HCT116 (cell line): ENCODE data around the gene CHD9NB. TPM values are rescaled to one million over a fixed set of nuclear protein-coding genes. Genes with fewer than 3 reads are reported as not detected.

Source experiments
- ATAC-seq: fragments of 200-7000 bp; cut with Tn5 transposase; 2 replicates; pipeline ENCODE4 v1.9.1; 2020; ENCODE audit warnings: mild to moderate bottlenecking, moderate library complexity
- BruUV-seq: library from RNA; stranded (reverse); fragments of 400-500 nt; replicated peaks from 2 replicates; lab custom pipeline; 2021; lab: Mats Ljungman, UMichigan
- CTCF ChIA-PET: fragments of 300-600 bp; sonication (Branson Sonifier 250); formaldehyde crosslinking; loops from one replicate; lab custom pipeline; 2021; ENCODE audit warnings: antibody characterized with exemption; lab: Charles Lee
- POLR2A ChIA-PET: fragments of 300-600, 350-600 bp; sonication (Branson Sonifier 250); formaldehyde crosslinking; loops from one replicate; lab custom pipeline; 2021; ENCODE audit warnings: antibody characterized with exemption; lab: Charles Lee
- RAD21 ChIA-PET, 2 experiments: fragments of 300-600 bp; sonication (Branson Sonifier 250); formaldehyde crosslinking; loops; one replicate each; lab custom pipeline; 2023; ENCODE audit warnings: low total read pairs in 2 of 2; ENCODE audit not compliant: uncharacterized antibody in 2 of 2, unreplicated experiment in 2 of 2, low non-redundant PET in 1 of 2; lab: Charles Lee
- DNase-seq: peaks from one replicate; pipeline ENCODE4 v3.0.0-alpha.2; 2010; ENCODE audit warnings: low read depth, low spot score
- H2AFZ ChIP-seq: fragments of 200-600 bp; shearing (Covaris generic), sonication (generic); 2 replicates; pipeline ENCODE4 v1.6.1; 2017; ENCODE audit warnings: low read depth, mixed run types, mixed read lengths, antibody characterized with exemption, low read length; ENCODE audit not compliant: poor library complexity, severe bottlenecking
- H3K27ac ChIP-seq: 2 replicates; pipeline ENCODE4 v1.5.1; 2012; ENCODE audit warnings: low read depth, low read length
- H3K27me3 ChIP-seq: fragments of 200-600 bp; sonication (generic); 2 replicates; pipeline ENCODE4 v1.6.1; 2016; ENCODE audit warnings: mixed run types, low read length, mixed read lengths; ENCODE audit not compliant: insufficient read depth
- H3K36me3 ChIP-seq, 2 experiments: fragments of 200-500 bp in 1 of 2; fragments of 200-600 bp in 1 of 2; sonication (Bioruptor generic) in 1 of 2; sonication (generic) in 1 of 2; 2 replicates each; pipeline versions ENCODE4 v1.5.1 to v1.6.1; 2014 to 2016; ENCODE audit warnings: low read length in 2 of 2, inconsistent platforms in 1 of 2, mixed read lengths in 1 of 2, mixed run types in 1 of 2; ENCODE audit not compliant: insufficient read depth in 2 of 2, control insufficient read depth in 1 of 2
- H3K4me1 ChIP-seq, 2 experiments: fragments of 200-600 bp in 1 of 2; sonication (generic) in 1 of 2; 2 replicates each; pipeline versions ENCODE4 v1.5.1 to v1.6.1; 2012 to 2017; ENCODE audit warnings: low read length in 2 of 2, inconsistent platforms in 1 of 2, mild to moderate bottlenecking in 1 of 2, mixed read lengths in 1 of 2, mixed run types in 1 of 2, moderate library complexity in 1 of 2; ENCODE audit not compliant: insufficient read depth in 2 of 2, control insufficient read depth in 1 of 2
- H3K4me2 ChIP-seq: fragments of 200-600 bp; sonication (generic); 2 replicates; pipeline ENCODE4 v1.6.1; 2017; ENCODE audit warnings: mixed run types, low read length, mixed read lengths
- H3K4me3 ChIP-seq, 2 experiments: fragments of 200-600 bp in 1 of 2; sonication (generic) in 1 of 2; replicated peaks in 1 of 2; 2 replicates each; pipeline ENCODE4 v1.5.1; 2011 to 2016; ENCODE audit warnings: low read length in 2 of 2, control low read depth in 1 of 2, low read depth in 1 of 2, mild to moderate bottlenecking in 1 of 2, mixed read lengths in 1 of 2, mixed run types in 1 of 2
- H3K79me2 ChIP-seq: fragments of 200-600 bp; sonication (generic); 2 replicates; pipeline ENCODE4 v1.6.1; 2017; ENCODE audit warnings: mild to moderate bottlenecking, mixed run types, low read length, moderate library complexity, mixed read lengths; ENCODE audit not compliant: insufficient read depth
- H3K9ac ChIP-seq: fragments of 200-600 bp; sonication (generic); 2 replicates; pipeline ENCODE4 v1.6.1; 2016; ENCODE audit warnings: low read length, mixed read lengths
- H3K9me2 ChIP-seq: fragments of 200-600 bp; sonication (generic), shearing (Covaris generic); 2 replicates; pipeline ENCODE4 v1.6.1; 2017; ENCODE audit warnings: mixed run types, mild to moderate bottlenecking, moderate library complexity; ENCODE audit not compliant: insufficient read depth
- H3K9me3 ChIP-seq, 2 experiments: fragments of 200-500 bp in 1 of 2; fragments of 200-600 bp in 1 of 2; sonication (Bioruptor generic) in 1 of 2; sonication (generic) in 1 of 2; 2 replicates each; pipeline ENCODE4 v1.6.1; 2014 to 2017; ENCODE audit warnings: low read length in 2 of 2, mixed read lengths in 2 of 2, inconsistent platforms in 1 of 2, low read depth in 1 of 2, mild to moderate bottlenecking in 1 of 2, mixed run types in 1 of 2, moderate library complexity in 1 of 2; ENCODE audit not compliant: control insufficient read depth in 1 of 2, insufficient read depth in 1 of 2
- H4K20me1 ChIP-seq: fragments of 200-600 bp; sonication (generic), shearing (Covaris generic); 2 replicates; pipeline ENCODE4 v1.6.1; 2017; ENCODE audit warnings: mixed run types, mild to moderate bottlenecking, moderate library complexity; ENCODE audit not compliant: insufficient read depth
- ATF3 ChIP-seq: IDR thresholded peaks from 2 replicates; pipeline ENCODE4 v1.6.1; 2012
- CBX3 ChIP-seq: IDR thresholded peaks from 2 replicates; pipeline ENCODE4 v1.6.1; 2012; ENCODE audit warnings: low read depth
- CEBPB ChIP-seq: IDR thresholded peaks from 2 replicates; pipeline ENCODE4 v1.6.1; 2012; ENCODE audit warnings: low read depth
- CTCF ChIP-seq, 3 experiments: fragments of 200-600 bp in 1 of 3; sonication (generic) in 1 of 3; IDR thresholded peaks in 2 of 3; conservative IDR thresholded peaks in 1 of 3; 2 replicates each; pipeline ENCODE4 v1.5.1; 2012 to 2017; ENCODE audit warnings: low read depth in 2 of 3, low read length in 2 of 3, antibody characterized with exemption in 1 of 3, borderline replicate concordance in 1 of 3, control low read depth in 1 of 3, mild to moderate bottlenecking in 1 of 3, mixed read lengths in 1 of 3, mixed run types in 1 of 3, moderate library complexity in 1 of 3; ENCODE audit not compliant: insufficient read depth in 1 of 3
- ELF1 ChIP-seq: IDR thresholded peaks from 2 replicates; pipeline ENCODE4 v1.6.1; 2012; ENCODE audit warnings: low read depth, borderline replicate concordance
- EZH2 ChIP-seq: fragments of 200-600 bp; sonication (generic); IDR thresholded peaks from 2 replicates; pipeline ENCODE4 v1.6.1; 2017; ENCODE audit warnings: antibody characterized with exemption, mixed run types
- FOSL1 ChIP-seq: IDR thresholded peaks from 2 replicates; pipeline ENCODE4 v1.6.1; 2012; ENCODE audit warnings: low read depth
- JUND ChIP-seq: IDR thresholded peaks from 2 replicates; pipeline ENCODE4 v1.6.1; 2012
- POLR2AphosphoS5 ChIP-seq: IDR thresholded peaks from 2 replicates; pipeline ENCODE4 v1.6.1; 2011; ENCODE audit warnings: mild to moderate bottlenecking, low read depth, low read length, moderate library complexity
- RAD21 ChIP-seq: IDR thresholded peaks from 2 replicates; pipeline ENCODE4 v1.6.1; 2012; ENCODE audit warnings: low read depth, mild to moderate bottlenecking
- SIN3A ChIP-seq: IDR thresholded peaks from 2 replicates; pipeline ENCODE4 v1.6.1; 2012; ENCODE audit warnings: low read depth
- SRF ChIP-seq: IDR thresholded peaks from 2 replicates; pipeline ENCODE4 v1.6.1; 2012; ENCODE audit warnings: low read depth
- TCF7L2 ChIP-seq: IDR thresholded peaks from 2 replicates; pipeline ENCODE4 v1.7.0; 2011; ENCODE audit warnings: borderline replicate concordance, inconsistent platforms; ENCODE audit not compliant: insufficient read depth, insufficient read length; ENCODE audit errors: extremely low read depth
- YY1 ChIP-seq: IDR thresholded peaks from 2 replicates; pipeline ENCODE4 v1.6.1; 2011; ENCODE audit warnings: low read length, low read depth, moderate library complexity, mild to moderate bottlenecking; ENCODE audit not compliant: insufficient replicate concordance; ENCODE audit errors: extremely low read depth
- ZFX ChIP-seq: fragments of 450-650 bp; IDR thresholded peaks from 2 replicates; pipeline ENCODE4 v1.6.1; 2017
- ZNF274 ChIP-seq: fragments of 200-500 bp; sonication (Bioruptor generic); IDR thresholded peaks from 2 replicates; pipeline ENCODE4 v1.6.1; 2014; ENCODE audit warnings: mild to moderate bottlenecking, low read depth, low read length, inconsistent platforms
- intact Hi-C: fragments of 100-400 bp; cut with micrococcal nuclease; formaldehyde crosslinking; loops from 2 replicates; pipeline ENCODE4 v1.10.0; 2022
- total RNA-seq: library from RNA; stranded (reverse); gene quantifications from one replicate; pipeline ENCODE4 v1.2.1, GENCODE V29; 2021; ENCODE audit not compliant: unreplicated experiment
- TF ChIP-seq, protein P1 (sequence below): IDR thresholded peaks from 2 replicates; pipeline ENCODE4 v1.6.1; 2012

Gene CHD9NB
- total RNA-seq, 1 experiment from 2014 or later: 1.2 TPM

DNA sequence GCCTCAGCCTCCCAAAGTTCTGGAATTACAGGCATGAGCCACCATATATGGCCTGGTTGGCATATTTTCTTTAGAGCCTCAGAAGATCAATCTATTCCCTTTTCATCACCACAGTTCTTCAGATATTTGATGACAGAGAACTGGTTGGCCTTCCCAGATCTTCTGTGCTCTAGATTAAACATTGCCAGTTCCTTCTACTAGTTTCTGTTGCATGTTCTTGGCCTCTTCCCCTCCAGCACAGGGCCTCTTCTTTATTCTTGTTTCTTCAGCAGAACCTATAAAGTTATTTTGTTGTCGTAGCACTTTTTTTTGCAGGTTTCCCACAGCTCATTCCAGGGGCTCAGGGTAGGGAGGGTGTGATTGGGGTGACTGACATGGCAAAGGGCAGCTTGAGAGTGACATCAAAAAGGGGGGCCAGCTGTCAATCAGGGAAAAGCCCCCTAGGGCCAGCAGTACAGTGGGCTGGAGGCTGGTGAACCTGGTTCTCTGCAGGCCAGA lies 11.4 kb upstream of the CHD9NB start:
- Histone ChIP-seq H3K36me3 (no peaks in the 10 kb centered on the region; a peak in 1 of 4 replicates), H3K4me3 (no peak overlapping the region), H3K4me1 (peaks cover 12 to 19% of the 10 kb centered on the region in 2 experiments), H2AFZ (no peak overlapping the region)
- no peak for TF ChIP-seq SRF
- TF ChIP-seq EZH2: no peak
- TF ChIP-seq POLR2AphosphoS5: no peak
- no peak for TF ChIP-seq SIN3A
- TF ChIP-seq TCF7L2: no peak
- no peak for TF ChIP-seq RAD21
- no peak for TF ChIP-seq ZFX
- TF ChIP-seq FOSL1: no peak
- no peak for TF ChIP-seq CTCF (IDR thresholded peaks at IDR 0.05 in 2 of 3, conservative IDR thresholded peaks at IDR 0.05 in 1 of 3; ENCODE audit: borderline replicate concordance in 1 of 3, insufficient read depth in 1 of 3, low read depth in 2 of 3, low read length in 2 of 3)
- no peak for TF ChIP-seq ZNF274
- TF ChIP-seq CBX3: no peak
- TF ChIP-seq ELF1: no peak
- TF ChIP-seq YY1: no peak
- TF ChIP-seq, protein P1, sequence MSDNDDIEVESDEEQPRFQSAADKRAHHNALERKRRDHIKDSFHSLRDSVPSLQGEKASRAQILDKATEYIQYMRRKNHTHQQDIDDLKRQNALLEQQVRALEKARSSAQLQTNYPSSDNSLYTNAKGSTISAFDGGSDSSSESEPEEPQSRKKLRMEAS: no peak
- TF ChIP-seq CEBPB: no peak
- TF ChIP-seq JUND: no peak
- no peak for TF ChIP-seq ATF3
- TF ChIP-seq, all 23 proteins: peak for 0
- no peak overlapping the region for H3K27ac ChIP-seq
- intact Hi-C loops: no loop called here
- ChIA-PET CTCF (interaction anchor here (0.6 kb wide), 1 partner anchor 8 kb away, joined by 4 read pairs; no protein-coding TSS in a partner anchor), POLR2A (no interaction called here), RAD21 (no interaction called here)
- DNase-seq (no peak), ATAC-seq (no peak)
- peaks cover 85% of the 10 kb centered on the region for H3K79me2 ChIP-seq
- H3K9me3 ChIP-seq: no peaks in the 10 kb centered on the region
- no peaks in the 10 kb centered on the region for H3K27me3 ChIP-seq
- no TSS peak for BruUV-seq
- H3K9ac ChIP-seq: no peak overlapping the region
- H3K4me2 ChIP-seq: no peak overlapping the region
- H4K20me1 ChIP-seq: 0 out of 2 replicates have a peak, but pooled peaks cover 4% of the 10 kb centered on the region
- no peaks in the 10 kb centered on the region for H3K9me2 ChIP-seq
